DMS153 treated with DMSO at 0.1 percent for 48 hours (cell line): ENCODE data around the gene FSIP1.

ENCODE experiments used
- DNase-seq: peaks from one replicate; lab custom pipeline; 2025; ENCODE audit not compliant: unreplicated experiment; lab: John Stamatoyannopoulos, UW

Gene FSIP1

GRCh38 chr15:39651295-39651694 is 131.3 kb downstream of the FSIP1 start:
- no peak for DNase-seq

- DNase-seq, result no peak
These were observed 132.9 kb downstream of the FSIP1 start for GRCh38 chr15:39649757-39650156.

- DNase-seq, result no peak
These were observed 136.2 kb downstream of the FSIP1 start for GRCh38 chr15:39646425-39646824.

GRCh38 chr15:39645976-39646257 is 136.7 kb downstream of the FSIP1 start:
- DNase-seq, result no peak

- DNase-seq, result no peak
These were observed 137.3 kb downstream of the FSIP1 start for GRCh38 chr15:39645138-39645975.

- no peak for DNase-seq
These were observed 138.5 kb downstream of the FSIP1 start for GRCh38 chr15:39644136-39644535.

GRCh38 chr15:39643727-39644126 is 138.9 kb downstream of the FSIP1 start:
- DNase-seq, result no peak

GRCh38 chr15:39642011-39642640 is 140.5 kb downstream of the FSIP1 start:
- no peak for DNase-seq

- no peak for DNase-seq
These were observed 141.3 kb downstream of the FSIP1 start for GRCh38 chr15:39641191-39641889.

GRCh38 chr15:39640665-39641064 is 142.0 kb downstream of the FSIP1 start:
- DNase-seq, result no peak

GRCh38 chr15:39639037-39639436 is 143.6 kb downstream of the FSIP1 start:
- DNase-seq, result no peak

GRCh38 chr15:39638041-39638440 is 144.6 kb downstream of the FSIP1 start:
- DNase-seq, result no peak

- DNase-seq, result no peak
These were observed 151.3 kb downstream of the FSIP1 start for GRCh38 chr15:39631357-39631756.

GRCh38 chr15:39629906-39630305 is 152.7 kb downstream of the FSIP1 start:
- no peak for DNase-seq

GRCh38 chr15:39629371-39629770 is 153.3 kb downstream of the FSIP1 start:
- no peak for DNase-seq

GRCh38 chr15:39628546-39629257 is 153.9 kb downstream of the FSIP1 start:
- no peak for DNase-seq

- no peak for DNase-seq
These were observed 154.5 kb downstream of the FSIP1 start for GRCh38 chr15:39628144-39628508.

- no peak for DNase-seq
These were observed 155.0 kb downstream of the FSIP1 start for GRCh38 chr15:39627451-39628143.

GRCh38 chr15:39625856-39626255 is 156.8 kb downstream of the FSIP1 start:
- no peak for DNase-seq

GRCh38 chr15:39625451-39625850 is 157.2 kb downstream of the FSIP1 start:
- DNase-seq, result no peak

GRCh38 chr15:39624806-39625205 is 157.8 kb downstream of the FSIP1 start:
- DNase-seq, result no peak
